Measurements from ENCODE around the gene ZNF277. TPM values are rescaled to one million over a fixed set of nuclear protein-coding genes. Genes with fewer than 3 reads are reported as not detected.

The ZNF277 gene
- total RNA-seq, 1 experiment from 2014 or later, result 13.1 TPM

DNA sequence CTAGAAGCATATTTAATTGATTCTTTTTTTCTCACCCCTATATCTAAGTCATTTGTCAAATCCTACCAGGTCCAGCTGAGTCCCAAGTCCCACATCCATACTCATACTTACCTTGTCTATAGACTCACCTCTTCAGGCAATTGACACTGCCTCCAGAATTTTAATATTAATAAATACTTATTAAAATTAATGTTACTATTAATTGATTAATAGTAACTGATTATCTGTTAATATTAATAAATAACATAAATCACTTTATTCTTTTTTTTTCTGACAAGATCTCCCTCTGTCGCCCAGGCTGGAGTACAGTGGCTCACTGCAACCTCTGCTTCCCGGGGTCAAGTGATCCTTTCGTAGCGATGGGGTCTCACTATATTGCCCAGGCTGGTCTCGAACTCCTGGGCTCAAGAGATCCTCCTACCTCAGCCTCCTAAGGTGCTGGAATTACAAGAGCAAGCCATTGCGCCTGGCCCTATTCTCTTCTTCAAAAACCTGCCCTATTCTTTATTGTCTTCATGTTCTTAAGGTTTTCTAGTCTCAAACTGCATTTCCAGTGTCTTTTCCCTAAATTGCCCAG lies 94.4 kb downstream of the ZNF277 start:
- H3K4me1 Mint-ChIP-seq, result peaks cover 0 to 3% of the 10 kb centered on the region in 2 experiments; a peak in 3 of 4 replicates
- Histone ChIP-seq H4K5ac (ENCODE audit: insufficient read length, low read depth, low read length) (no peak overlapping the region), H3K4ac (ENCODE audit: low read depth, low read length) (no peak overlapping the region), H4K20me1 (ENCODE audit: control insufficient read depth, insufficient read depth, insufficient read length) (no peaks in the 10 kb centered on the region), H4K91ac (ENCODE audit: insufficient read length, low read depth, low read length) (no peak overlapping the region), H2BK5ac (ENCODE audit: insufficient read length, low read length) (no peak overlapping the region), H2BK20ac (ENCODE audit: low read depth, low read length, poor library complexity, severe bottlenecking) (no peak overlapping the region), H4K8ac (replicated peaks; ENCODE audit: insufficient read length, low read depth, low read length) (no peak overlapping the region), H3K18ac (ENCODE audit: insufficient read length, low read depth, low read length) (no peak overlapping the region), H2BK120ac (ENCODE audit: low read depth, low read length, poor library complexity, severe bottlenecking) (no peak overlapping the region), H3K23ac (ENCODE audit: insufficient read length, low read depth, low read length) (no peak overlapping the region), H3K14ac (ENCODE audit: insufficient read depth, low read length) (no peak overlapping the region), H3K23me2 (ENCODE audit: insufficient read length, low read depth, low read length, poor library complexity, severe bottlenecking) (no peaks in the 10 kb centered on the region), H3K9ac (ENCODE audit: extremely low read depth, insufficient read length, low read length) (no peak overlapping the region), H2AK5ac (ENCODE audit: insufficient read length, low read length) (no peak overlapping the region), H2AFZ (ENCODE audit: low read length) (no peak overlapping the region), H3K4me1 (ENCODE audit: insufficient read depth, low read length) (no peaks in the 10 kb centered on the region), H2BK15ac (ENCODE audit: low read depth, low read length) (no peak overlapping the region), H2BK12ac (ENCODE audit: insufficient read length, low read depth, low read length) (no peak overlapping the region), H3K27me3 (ENCODE audit: insufficient read depth, low read length) (no peaks in the 10 kb centered on the region), H3K79me1 (ENCODE audit: insufficient read depth, low read depth, low read length, poor library complexity, severe bottlenecking) (no peaks in the 10 kb centered on the region), H3K27ac (ENCODE audit: insufficient read length, low read depth, low read length) (no peak overlapping the region), H3K4me2 (ENCODE audit: insufficient read depth, insufficient read length, low read length) (no peak overlapping the region), H3K79me2 (ENCODE audit: insufficient read depth, low read length) (no peaks in the 10 kb centered on the region), H3T11ph (ENCODE audit: low read length) (no peak overlapping the region), H3K9me3 (ENCODE audit: control insufficient read depth, low read depth, low read length) (no peaks in the 10 kb centered on the region), H3K56ac (ENCODE audit: insufficient read length, low read depth, low read length) (no peak overlapping the region)
- no peak overlapping the region for H3K4me3 Mint-ChIP-seq
- H3K27me3 Mint-ChIP-seq (ENCODE audit: low read depth), result no peaks in the 10 kb centered on the region
- no CpG with 5 or more reads among the region's 6 CpGs for WGBS (ENCODE audit: extremely low coverage, insufficient read length, low lambda C conversion rate)
- TF ChIP-seq, protein P1, sequence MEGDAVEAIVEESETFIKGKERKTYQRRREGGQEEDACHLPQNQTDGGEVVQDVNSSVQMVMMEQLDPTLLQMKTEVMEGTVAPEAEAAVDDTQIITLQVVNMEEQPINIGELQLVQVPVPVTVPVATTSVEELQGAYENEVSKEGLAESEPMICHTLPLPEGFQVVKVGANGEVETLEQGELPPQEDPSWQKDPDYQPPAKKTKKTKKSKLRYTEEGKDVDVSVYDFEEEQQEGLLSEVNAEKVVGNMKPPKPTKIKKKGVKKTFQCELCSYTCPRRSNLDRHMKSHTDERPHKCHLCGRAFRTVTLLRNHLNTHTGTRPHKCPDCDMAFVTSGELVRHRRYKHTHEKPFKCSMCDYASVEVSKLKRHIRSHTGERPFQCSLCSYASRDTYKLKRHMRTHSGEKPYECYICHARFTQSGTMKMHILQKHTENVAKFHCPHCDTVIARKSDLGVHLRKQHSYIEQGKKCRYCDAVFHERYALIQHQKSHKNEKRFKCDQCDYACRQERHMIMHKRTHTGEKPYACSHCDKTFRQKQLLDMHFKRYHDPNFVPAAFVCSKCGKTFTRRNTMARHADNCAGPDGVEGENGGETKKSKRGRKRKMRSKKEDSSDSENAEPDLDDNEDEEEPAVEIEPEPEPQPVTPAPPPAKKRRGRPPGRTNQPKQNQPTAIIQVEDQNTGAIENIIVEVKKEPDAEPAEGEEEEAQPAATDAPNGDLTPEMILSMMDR (conservative IDR thresholded peaks at IDR 0.05), result no peak
- no peak overlapping the region for H3K27ac Mint-ChIP-seq
- no peaks in the 10 kb centered on the region for H3K9me3 Mint-ChIP-seq
- peaks cover 0 to 4% (median 0%) of the 10 kb centered on the region in 3 experiments; a peak in 1 of 7 replicates for H3K36me3 Mint-ChIP-seq (ENCODE audit: insufficient read depth in 1 of 3, low read depth in 3 of 3)
- DNase-seq, result no peak

Measured in H9 (cell line).